Esophagus muscularis mucosa (tissue), 4 donors: Measurements from ENCODE around the gene AXL. TPM values are rescaled to one million over a fixed set of nuclear protein-coding genes. Genes with fewer than 3 reads are reported as not detected.
"Not testable (repeated sequence)": the region's sequence is repeated elsewhere in the genome, so short reads cannot be mapped to it uniquely, and the experiment has no call there.

Experiments
- DNase-seq: peaks from one replicate; pipeline ENCODE4 v3.0.0-alpha.2; 2017; ENCODE audit errors: extremely low spot score
- H3K27ac ChIP-seq, 4 donors: fragments of 200-600 bp; sonication (generic); replicated peaks in 1 of 4; 1 replicate in 3 of 4; 2 replicates in 1 of 4; pipeline ENCODE4 v1.5.1; 2016 to 2019; ENCODE audit warnings: mild to moderate bottlenecking in 1 of 4
- H3K27me3 ChIP-seq, 4 donors: fragments of 200-600 bp; sonication (generic); one replicate each; pipeline versions ENCODE4 v1.5.1 to v1.6.0; 2016 to 2019
- H3K36me3 ChIP-seq, 4 donors: fragments of 200-600 bp; sonication (generic); one replicate each; pipeline ENCODE4 v1.5.1; 2016 to 2019
- H3K4me1 ChIP-seq, 4 donors: fragments of 200-600 bp; sonication (generic); one replicate each; pipeline ENCODE4 v1.5.1; 2016 to 2019
- H3K4me3 ChIP-seq, 4 donors: fragments of 200-600 bp; sonication (generic); 1 replicate in 2 of 4; 2 replicates in 2 of 4; pipeline ENCODE4 v1.5.1; 2016 to 2019; ENCODE audit warnings: mild to moderate bottlenecking in 4 of 4, moderate library complexity in 1 of 4
- H3K9me3 ChIP-seq, 4 donors: fragments of 200-600 bp; sonication (generic); 1 replicate in 3 of 4; 2 replicates in 1 of 4; pipeline ENCODE4 v1.5.1; 2016 to 2019
- EP300 ChIP-seq: sonication (generic); formaldehyde crosslinking; IDR thresholded peaks from one replicate; pipeline ENCODE4 v1.6.1; 2017; ENCODE audit warnings: antibody characterized with exemption
- POLR2A ChIP-seq: fragments of 450-650 bp; IDR thresholded peaks from one replicate; pipeline ENCODE4 v1.6.1; 2017; ENCODE audit warnings: antibody characterized with exemption, moderate library complexity, mild to moderate bottlenecking, low read depth
- POLR2AphosphoS5 ChIP-seq, 2 donors: sonication (generic); formaldehyde crosslinking; IDR thresholded peaks; one replicate each; pipeline ENCODE4 v1.6.1; 2017; ENCODE audit warnings: antibody characterized with exemption in 2 of 2
- WGBS: methylation state at CpG from one replicate; pipeline ENCODE4 v1.1.5; 2018; 5-methylcytosine and 5-hydroxymethylcytosine counted together
- intact Hi-C: fragments of 100-400 bp; cut with DNase I; formaldehyde crosslinking; loops from one replicate; pipeline ENCODE4 v1.15.1; 2023
- total RNA-seq, 4 donors: library from RNA; depleted of rRNA; stranded (reverse); fragments of >200 nt; gene quantifications; one replicate each; pipeline versions ENCODE4 v1.1.0 to v1.2.1, GENCODE V29; 2016
- TF ChIP-seq, protein P1 (sequence below), 3 experiments: fragments of 200-600 bp in 2 of 3; fragments of 450-650 bp in 1 of 3; sonication (generic) in 2 of 3; IDR thresholded peaks; one replicate each; pipeline ENCODE4 v1.5.1; 2017 to 2019; ENCODE audit warnings: antibody characterized with exemption in 3 of 3, mild to moderate bottlenecking in 2 of 3, moderate library complexity in 1 of 3

Gene AXL
- total RNA-seq, 4 donors from 2014 or later: 112 to 243 (median 172) TPM

- peaks cover 9 to 74% (median 67%) of the 10 kb centered on the region in 4 donors for H3K4me1 ChIP-seq
- intact Hi-C loops: no loop called here
Measured at GRCh38 chr19:41226053-41226873, 7.2 kb downstream of the AXL start.

DNA sequence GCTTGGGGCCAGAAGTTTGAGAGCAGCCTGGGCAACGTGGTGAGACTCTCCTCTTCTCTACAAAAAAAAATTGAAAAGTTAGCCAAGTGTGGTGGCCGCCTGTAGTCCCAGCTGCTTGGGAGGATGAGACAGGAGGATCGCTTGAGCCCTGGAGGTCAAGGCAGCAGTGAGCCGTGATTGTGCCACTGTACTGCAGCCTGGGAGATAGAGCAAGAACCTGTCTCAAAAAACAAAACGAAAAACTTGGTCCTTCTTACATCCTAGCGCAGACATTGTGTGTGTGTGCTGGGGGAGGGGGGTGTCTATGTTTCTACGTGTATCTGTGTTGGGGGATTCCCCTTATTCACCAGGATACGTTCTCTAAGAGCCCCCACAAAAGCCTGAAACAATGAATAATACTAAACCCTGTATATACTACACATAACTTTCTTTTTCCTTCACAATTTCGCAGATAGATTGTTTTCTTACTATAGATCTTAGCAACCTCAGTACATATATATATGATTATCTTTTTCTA lies 7.9 kb downstream of the AXL start:
- Histone ChIP-seq H3K27me3 (no peaks in the 10 kb centered on the region), H3K4me1 (peaks cover 9 to 67% (median 60%) of the 10 kb centered on the region in 4 donors), H3K27ac (peak overlapping the region; percentile 84 to 95 (median 89)), H3K9me3 (no peaks in the 10 kb centered on the region), H3K4me3 (peak overlapping the region; percentile 57 to 67 (median 62)), H3K36me3 (peaks cover 5 to 33% (median 10%) of the 10 kb centered on the region in 4 donors)
- DNase-seq: no peak
- 73% methylated on average over 8 of the region's 9 CpGs for WGBS
- TF ChIP-seq EP300 (no peak), POLR2AphosphoS5 (IDR thresholded peaks at IDR 0.05) (no peak), POLR2A (no peak)
- TF ChIP-seq, protein P1, sequence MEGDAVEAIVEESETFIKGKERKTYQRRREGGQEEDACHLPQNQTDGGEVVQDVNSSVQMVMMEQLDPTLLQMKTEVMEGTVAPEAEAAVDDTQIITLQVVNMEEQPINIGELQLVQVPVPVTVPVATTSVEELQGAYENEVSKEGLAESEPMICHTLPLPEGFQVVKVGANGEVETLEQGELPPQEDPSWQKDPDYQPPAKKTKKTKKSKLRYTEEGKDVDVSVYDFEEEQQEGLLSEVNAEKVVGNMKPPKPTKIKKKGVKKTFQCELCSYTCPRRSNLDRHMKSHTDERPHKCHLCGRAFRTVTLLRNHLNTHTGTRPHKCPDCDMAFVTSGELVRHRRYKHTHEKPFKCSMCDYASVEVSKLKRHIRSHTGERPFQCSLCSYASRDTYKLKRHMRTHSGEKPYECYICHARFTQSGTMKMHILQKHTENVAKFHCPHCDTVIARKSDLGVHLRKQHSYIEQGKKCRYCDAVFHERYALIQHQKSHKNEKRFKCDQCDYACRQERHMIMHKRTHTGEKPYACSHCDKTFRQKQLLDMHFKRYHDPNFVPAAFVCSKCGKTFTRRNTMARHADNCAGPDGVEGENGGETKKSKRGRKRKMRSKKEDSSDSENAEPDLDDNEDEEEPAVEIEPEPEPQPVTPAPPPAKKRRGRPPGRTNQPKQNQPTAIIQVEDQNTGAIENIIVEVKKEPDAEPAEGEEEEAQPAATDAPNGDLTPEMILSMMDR (IDR thresholded peaks at IDR 0.05): no peak
- intact Hi-C loops: no loop called here

More at GRCh38 chr19:41226053-41226873, 7.2 kb downstream of the AXL start:
- no peaks in the 10 kb centered on the region for H3K9me3 ChIP-seq
- peaks cover 3 to 32% (median 9%) of the 10 kb centered on the region in 4 donors for H3K36me3 ChIP-seq
- H3K4me3 ChIP-seq: peak overlapping the region; percentile 57 to 67 (median 62)
- no peak for DNase-seq
- 2% methylated on average over 23 of the region's 67 CpGs for WGBS
- peak overlapping the region; percentile 84 to 95 (median 89) for H3K27ac ChIP-seq
- H3K27me3 ChIP-seq: no peaks in the 10 kb centered on the region
- TF ChIP-seq, protein P1 (IDR thresholded peaks at IDR 0.05): peak in 2 of 3 experiments; percentile 12 to 28
- TF ChIP-seq POLR2A (no peak), POLR2AphosphoS5 (IDR thresholded peaks at IDR 0.05) (peak; percentile 11 to 48)

GRCh38 chr19:41228486-41228885 lies 9.5 kb downstream of the AXL start:
- no peak for DNase-seq
- intact Hi-C loops: no loop called here
- WGBS: 58% methylated on average over 3 of the region's 3 CpGs
- Histone ChIP-seq H3K4me1 (peaks cover 9 to 51% (median 49%) of the 10 kb centered on the region in 4 donors), H3K9me3 (no peaks in the 10 kb centered on the region), H3K4me3 (no peak overlapping the region), H3K27ac (no peak overlapping the region), H3K36me3 (peaks cover 10 to 35% (median 19%) of the 10 kb centered on the region in 4 donors), H3K27me3 (no peaks in the 10 kb centered on the region)
- TF ChIP-seq POLR2A (no peak), POLR2AphosphoS5 (IDR thresholded peaks at IDR 0.05) (no peak), EP300 (no peak)
- TF ChIP-seq, protein P1 (IDR thresholded peaks at IDR 0.05): no peak

- Histone ChIP-seq H3K4me1 (peaks cover 9 to 43% (median 41%) of the 10 kb centered on the region in 4 donors), H3K36me3 (peaks cover 14 to 43% (median 24%) of the 10 kb centered on the region in 4 donors)
- H3K9me3 ChIP-seq, intact Hi-C loops, H3K27ac ChIP-seq, DNase-seq, H3K4me3 ChIP-seq, H3K27me3 ChIP-seq: not testable (repeated sequence)
- WGBS: 77% methylated on average over 5 of the region's 5 CpGs
Measured at GRCh38 chr19:41229338-41229737, 10.3 kb downstream of the AXL start.

GRCh38 chr19:41230067-41230857 lies 11.2 kb downstream of the AXL start:
- no peaks in the 10 kb centered on the region for H3K9me3 ChIP-seq
- intact Hi-C loops: no loop called here
- no peaks in the 10 kb centered on the region for H3K27me3 ChIP-seq
- peaks cover 14 to 47% (median 30%) of the 10 kb centered on the region in 4 donors for H3K36me3 ChIP-seq
- peaks cover 9 to 35% (median 31%) of the 10 kb centered on the region in 4 donors for H3K4me1 ChIP-seq
- no peak overlapping the region for H3K27ac ChIP-seq
- no peak for DNase-seq
- H3K4me3 ChIP-seq: no peak overlapping the region
- WGBS: 86% methylated on average over 3 of the region's 3 CpGs
- no peak for TF ChIP-seq POLR2A
- TF ChIP-seq, protein P1 (IDR thresholded peaks at IDR 0.05): no peak
- TF ChIP-seq EP300: no peak
- no peak for TF ChIP-seq POLR2AphosphoS5 (IDR thresholded peaks at IDR 0.05)
